Skin of body (tissue), 2 donors: ENCODE data around the gene FALEC. TPM values are rescaled to one million over a fixed set of nuclear protein-coding genes. Genes with fewer than 3 reads are reported as not detected.

Source experiments
- DNase-seq: peaks from one replicate; lab custom pipeline; 2025; lab: John Stamatoyannopoulos, UW
- total RNA-seq: library from RNA; depleted of rRNA; stranded (reverse); fragments of >200 nt; gene quantifications from one replicate; pipeline ENCODE4 v1.2.3, GENCODE V29; 2014

The FALEC gene
- total RNA-seq, 1 donor from 2014 or later, result not detected

DNA sequence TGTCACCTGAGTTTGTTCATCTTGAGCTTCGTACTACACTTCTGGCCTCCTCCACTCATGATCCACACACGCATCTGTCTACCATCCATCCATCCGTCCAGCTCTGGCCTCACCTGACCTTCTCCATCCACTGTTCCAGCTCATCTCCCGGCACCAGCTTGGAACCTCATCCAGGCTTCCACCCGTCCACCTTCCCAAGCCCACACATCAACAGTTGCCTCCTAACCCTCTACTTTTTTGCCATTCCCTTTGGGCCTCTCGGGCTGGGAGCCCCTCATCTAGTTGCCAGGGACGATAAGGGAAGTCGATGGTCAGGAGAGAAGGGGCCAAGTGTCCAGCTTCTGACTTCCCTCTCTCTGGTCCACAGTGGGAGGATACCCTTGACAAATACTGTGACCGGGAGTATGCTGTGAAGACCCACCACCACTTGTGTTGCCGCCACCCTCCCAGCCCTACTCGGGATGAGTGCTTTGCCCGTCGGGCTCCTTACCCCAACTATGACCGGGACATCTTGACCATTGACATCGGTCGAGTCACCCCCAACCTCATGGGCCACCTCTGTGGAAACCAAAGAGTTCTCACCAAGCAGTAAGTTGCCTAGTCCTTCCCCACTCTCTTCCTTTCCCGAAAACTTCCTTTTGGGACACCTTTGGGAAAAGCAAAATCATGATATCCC lies 3.4 kb upstream of the FALEC start:
- DNase-seq, result no peak

DNA sequence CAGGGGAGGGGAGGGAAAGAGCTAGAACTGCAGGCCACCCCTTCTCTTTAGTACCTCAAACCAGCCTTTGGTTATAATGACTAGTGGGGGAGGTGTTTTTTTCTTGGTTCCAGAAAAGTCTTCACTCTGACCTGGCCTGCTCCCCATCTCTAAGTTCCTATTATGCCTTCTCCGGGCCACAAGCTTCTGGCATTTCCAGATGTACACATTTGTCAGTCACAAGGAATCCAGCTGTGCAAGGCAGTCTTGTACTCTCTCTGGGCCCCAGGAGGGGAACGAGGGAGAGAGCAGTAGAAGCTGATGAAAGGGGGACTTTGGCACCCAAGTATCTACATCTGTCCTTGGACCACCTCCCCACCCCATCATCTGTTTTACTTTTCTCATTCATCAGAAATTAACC lies 2.7 kb upstream of the FALEC start:
- no peak for DNase-seq

DNA sequence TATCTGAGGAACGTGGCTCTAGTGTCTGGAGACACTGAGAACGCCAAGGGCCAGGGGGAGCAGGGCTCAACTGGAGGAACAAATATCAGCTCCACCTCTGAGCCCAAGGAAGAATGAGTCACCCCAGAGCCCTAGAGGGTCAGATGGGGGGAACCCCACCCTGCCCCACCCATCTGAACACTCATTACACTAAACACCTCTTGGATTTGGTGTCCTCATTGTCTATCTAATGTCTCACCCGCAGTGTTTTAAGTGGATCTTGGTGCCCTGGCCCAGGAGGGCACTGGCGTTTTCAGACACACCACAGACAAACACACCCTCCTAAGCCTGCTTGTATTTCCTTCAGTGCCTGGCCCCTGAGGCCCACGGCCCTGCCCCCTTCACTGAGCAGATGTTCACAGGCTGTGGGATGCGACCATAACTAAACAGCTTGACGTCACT lies 2.2 kb upstream of the FALEC start:
- peak; percentile 7 for DNase-seq

DNA sequence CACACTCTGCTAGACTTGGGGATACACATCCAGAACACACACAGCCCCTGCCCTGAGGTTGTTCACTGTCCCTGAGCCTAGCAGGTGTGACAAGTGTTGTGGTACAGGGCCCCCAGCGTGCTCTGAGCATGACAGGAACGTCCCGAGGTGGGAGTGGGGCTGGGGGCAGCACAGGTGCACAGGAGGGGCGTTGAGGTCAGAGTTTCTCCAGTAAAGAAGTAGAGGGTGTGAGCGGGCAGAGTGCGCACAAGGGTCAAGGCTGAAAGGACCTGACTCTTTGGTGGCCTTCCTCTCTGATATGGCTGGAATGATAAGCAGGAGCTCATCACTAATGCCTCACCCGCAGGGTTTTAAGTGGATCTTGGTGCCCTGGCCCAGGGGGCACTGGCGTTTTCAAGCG lies 1.3 kb upstream of the FALEC start:
- DNase-seq, result no peak

DNA sequence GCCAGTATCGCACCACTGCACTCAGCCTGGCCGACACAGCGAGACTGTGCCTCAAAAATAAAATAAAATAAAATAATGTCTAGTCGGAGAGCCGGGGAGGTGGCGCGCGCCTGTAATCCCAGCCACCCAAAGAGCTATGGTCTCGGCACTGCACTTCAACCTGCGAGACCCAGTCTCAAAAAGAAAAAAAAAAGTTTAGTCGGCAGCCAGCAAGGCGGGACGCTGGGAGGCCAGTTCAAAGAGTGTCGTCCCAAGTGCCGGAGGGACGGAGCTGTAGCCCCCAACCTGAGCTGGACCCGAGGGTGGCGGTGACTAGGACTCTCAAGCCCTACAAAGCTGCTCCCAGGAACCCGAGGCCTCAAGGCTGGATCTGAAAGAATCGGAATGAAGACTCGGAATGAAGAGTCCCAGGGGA lies 632 bp upstream of the FALEC start:
- no peak for DNase-seq

DNA sequence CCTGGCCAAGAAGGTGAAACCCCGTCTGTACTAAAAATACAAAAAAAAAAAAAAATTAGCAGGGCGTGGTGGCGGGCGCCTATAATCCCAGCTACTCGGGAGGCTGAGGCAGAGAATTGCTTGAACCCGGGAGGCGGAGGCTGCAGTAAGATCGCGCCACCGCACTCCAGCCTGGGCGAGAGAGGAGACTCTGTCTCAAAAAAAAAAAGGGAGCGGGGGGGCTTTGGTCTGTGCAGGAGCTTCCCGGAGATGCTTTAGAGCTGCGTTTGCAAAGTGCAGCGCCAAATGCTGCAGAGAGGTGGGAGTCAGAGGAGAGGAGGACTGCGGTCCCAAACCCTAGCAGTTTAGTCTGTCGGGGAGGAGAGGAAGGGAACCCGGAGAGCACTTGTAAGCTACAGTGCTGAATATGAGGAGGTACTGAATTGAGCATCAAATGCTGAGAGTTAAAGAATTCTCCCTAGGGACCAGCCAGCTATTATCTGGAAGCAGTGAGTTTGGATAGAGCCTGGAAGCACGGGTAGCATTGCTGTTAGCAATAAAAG lies 569 bp downstream of the FALEC start:
- DNase-seq, result no peak

DNA sequence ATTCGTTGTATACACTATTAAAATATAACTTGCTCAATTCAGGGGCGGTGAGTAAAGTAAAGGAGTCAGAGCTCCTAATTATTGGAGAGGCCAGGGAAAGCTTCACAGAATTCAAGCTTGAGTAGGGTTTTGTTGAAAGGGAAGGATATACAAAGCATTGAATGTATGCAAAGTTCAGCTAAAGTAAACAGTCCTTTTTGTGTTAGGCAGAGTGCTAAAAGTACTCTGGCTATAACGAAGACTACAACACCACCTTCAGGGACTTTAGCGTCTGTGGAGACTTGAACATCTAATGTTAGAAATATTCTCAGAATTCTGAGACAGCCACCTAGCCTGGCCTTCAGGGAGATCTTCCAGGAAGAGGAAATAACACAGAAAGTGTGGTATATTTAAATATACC lies 1.1 kb downstream of the FALEC start:
- no peak for DNase-seq

DNA sequence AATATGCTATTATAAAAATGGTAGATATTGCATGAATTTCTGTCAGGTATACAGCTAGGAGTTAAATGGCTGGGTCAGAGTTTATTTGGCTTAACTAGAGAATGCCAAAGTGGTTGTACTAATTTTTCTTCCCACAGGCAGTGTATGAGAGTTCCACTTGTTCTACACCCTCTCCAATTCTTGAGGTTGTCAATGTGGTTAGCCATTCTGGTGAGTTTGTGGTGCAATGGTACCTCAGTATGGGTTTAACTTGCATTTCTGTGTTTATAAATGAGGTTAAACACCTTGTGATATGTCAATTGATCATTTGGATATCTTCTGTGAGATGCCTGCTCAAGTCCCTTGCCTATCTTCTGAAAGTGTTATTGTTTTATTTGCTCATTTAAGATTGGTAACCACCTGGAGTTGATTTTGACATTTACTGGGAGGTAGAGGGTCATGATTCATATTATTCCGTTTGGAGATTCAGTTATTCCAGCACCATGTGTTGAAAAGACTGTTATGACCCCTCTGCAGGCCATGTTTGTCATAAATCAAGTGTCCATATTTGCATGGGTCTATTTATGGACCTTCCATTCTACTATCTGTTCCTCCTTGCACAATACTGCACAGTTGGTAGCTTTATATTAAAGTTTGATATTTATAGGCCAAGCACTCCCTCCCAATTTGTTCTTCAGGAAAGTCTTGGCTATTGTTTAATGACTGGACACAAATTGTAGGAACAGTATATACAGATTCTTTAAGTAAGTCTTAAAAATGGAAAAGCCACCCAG lies 5.8 kb downstream of the FALEC start:
- no peak for DNase-seq

DNA sequence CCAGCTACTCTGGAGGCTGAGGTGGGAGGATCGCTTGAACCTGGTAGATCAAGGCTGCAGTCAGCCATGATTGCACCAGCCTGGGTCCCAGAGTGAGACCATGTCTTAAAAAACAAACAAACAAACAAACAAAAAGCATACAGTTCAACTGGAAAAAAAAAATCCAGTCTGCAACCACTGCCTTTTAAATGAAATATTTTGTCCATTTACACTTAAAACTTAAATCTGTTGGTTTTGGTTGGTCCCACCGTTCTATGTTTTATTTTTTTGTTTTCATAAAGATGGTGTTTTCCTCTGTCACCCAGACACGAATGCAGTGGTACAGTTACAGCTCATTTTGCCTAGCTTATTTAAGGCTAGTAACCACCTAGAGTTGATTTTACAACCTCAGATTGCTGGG lies 9.8 kb downstream of the FALEC start:
- DNase-seq, result no peak

DNA sequence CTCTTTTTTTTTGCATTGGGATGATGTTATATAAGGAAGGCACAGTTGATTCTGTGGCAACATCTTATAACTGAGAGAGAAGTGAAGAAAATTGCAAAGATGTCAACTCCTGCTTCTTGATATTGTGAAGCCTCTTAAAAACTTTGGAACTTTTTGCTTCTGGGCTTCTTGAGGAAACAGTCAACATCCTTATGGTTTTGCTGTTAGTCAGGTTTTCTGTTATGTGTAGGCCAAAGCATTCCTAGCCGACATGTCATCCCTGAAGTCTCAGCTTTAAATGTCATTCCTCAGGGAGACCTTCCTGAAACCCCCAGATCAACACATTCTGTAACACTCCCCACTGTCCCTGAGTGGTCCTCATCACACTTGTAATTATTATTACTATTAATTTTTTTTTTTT lies 12.6 kb downstream of the FALEC start:
- no peak for DNase-seq

DNA sequence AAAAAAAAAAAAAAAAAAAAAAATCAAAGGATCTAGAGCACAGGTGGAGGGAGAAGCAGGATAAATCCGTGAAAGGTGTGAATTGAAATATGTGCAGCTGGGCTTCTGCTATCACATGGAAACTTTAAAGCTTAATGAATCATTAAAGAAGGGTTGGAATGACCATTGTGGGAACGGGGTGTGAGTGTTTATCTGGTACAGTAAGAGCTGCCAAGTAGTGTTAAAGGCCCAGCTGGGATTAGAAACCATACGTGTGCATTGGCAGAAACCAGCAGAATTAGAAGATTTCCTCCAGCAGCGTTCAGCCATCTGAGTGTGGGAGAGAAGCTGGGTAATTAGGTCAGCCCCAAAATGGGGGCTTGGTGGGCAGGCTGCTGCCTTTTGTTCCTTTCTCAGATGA lies 13.5 kb downstream of the FALEC start:
- peak; percentile 22 for DNase-seq

DNA sequence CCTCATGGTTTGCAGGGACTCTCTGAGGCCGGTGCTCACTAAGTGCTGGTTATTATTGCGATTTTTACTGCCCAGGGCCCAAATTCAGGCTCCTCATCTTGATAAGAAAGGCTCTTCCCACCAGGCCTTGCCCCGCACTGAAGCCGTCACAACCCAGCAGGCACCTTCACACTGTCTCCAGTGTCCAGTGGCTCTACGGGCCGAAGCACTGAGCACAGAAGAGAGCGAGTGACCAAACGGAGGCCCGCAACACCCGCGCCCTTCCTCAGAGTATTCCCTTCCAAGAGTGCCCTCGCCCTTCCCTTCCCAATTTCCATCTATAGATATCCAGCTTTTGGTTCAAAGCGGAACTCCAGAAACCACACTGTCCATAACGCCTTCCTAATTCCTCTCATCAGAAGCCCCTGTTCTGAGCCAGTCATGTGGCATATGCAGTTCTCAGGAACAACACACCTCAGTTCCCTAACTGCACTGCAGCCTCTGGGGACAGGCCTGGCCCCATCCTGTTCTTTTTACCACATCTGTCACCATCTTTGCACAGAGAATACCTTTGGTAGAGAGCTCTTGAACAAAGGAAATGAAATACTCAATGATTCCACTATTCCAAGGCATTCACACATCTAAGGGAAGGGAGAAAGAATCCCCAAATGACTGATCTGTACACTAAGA lies 15.1 kb downstream of the FALEC start:
- no peak for DNase-seq

DNA sequence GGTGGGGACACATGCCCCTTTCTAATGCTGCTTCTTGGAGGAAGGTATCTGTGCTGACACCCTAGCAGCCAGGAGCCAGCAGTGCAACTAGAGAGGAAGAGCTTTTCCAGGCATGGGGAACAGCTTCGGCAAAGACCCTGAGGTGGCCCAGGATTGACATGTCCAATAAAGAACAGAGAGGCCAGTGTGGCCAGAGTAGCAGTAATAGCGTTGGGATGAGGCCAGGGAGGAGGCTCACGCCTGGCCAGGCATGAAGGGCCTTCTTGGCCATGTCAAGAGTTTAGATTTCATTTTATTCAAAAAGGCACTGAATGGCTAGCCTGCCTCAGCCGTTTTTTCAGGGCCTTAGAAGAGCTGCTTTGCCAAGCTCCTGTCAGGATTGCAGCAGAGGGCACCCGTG lies 17.3 kb downstream of the FALEC start:
- DNase-seq, result no peak

DNA sequence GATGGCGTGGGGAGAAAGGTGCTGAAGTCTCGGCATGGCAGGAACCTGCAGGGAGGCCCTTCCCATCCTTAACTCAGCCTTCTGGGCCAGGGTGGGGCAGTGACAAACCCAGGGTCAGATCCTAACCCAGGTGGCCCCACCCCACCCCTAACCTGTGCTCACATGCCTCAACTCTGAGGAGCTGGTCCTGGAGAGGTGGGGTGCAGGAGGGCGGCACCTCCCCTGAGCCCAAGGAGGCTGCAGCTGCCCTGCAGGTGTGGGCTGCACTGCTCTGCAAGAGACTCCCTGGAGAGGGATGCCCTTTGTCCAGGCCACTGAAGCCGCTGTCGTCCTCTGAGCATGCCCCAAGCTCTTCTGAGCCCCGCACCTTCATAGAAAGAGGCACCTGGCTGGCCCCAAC lies 18.4 kb downstream of the FALEC start:
- DNase-seq, result no peak

DNA sequence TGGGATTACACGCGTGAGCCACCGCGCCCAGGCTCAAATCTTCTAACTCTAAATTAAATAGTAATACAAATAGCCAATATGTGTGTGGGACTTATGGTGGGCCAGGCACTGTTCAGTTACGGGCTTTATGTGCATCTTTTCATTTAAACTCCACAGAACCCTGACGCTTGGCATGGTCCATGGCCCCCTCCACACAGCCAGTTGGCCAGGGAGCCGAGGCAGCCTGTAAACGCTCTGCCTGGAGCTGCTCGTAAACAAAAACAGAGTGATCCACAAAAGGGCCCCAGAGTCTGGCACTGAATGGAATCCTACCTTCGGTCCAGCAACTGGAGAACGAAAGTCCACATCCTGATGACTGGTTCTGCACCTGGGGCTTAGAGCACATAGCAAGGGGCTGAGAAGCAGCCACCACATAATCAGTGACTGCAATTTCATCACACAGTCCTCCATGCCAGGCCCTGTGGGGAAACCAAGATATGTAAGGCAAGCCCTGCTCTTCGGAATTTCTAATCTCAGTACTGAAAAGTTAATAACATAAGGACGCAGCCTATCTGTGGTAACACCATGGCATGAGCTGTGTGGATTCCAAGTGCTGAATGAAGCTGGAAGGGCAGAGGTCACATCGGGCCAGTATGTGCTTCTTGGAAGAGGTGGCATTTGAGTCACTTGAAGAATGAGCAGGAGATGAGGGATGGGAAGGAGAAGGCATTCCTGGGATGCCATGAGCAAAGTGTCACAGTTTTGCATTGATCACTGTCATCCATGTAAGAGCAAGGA lies 20.1 kb downstream of the FALEC start:
- no peak for DNase-seq

DNA sequence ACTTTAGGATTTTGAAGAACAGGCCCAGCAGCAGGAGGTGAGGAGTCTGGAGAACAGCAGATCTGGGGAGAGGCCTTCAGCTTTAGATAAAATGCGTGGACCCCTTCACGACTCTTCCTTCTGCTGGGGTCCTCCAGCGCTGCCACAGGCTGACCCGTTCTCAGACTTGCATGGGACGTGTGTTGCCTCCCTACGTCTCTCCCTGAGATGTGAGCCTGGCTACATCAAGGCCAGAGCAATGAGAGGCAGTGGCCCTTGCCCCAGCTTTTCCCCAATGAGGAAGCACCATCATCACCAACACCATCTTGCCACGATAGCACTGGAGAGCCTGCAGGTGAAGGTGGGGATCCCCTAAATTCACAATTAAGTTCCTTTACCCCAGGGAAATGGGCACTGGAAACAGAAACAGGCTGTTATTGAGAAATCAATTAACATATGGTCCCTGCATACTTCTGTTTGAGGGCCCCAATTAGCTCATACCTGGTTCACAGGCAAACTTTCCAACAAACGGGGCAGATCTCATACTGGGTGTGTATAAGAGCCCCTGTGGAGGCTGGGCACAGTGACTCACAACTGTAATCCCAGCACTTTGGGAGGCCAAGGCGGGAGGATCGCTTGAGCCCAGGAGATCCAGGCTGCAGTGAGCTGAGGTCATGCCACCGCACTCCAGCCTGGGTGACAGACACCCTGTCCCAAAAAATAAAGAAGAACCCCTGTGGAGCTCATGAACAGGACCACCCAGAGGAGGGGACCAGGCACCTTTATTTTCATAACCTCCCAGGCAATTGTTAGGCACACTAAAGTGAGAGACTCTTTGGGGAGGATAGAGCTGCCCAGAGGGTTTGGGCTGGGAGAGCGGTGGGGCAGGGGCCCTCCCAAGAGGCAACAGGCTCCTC lies 21.5 kb downstream of the FALEC start:
- DNase-seq, result no peak

DNA sequence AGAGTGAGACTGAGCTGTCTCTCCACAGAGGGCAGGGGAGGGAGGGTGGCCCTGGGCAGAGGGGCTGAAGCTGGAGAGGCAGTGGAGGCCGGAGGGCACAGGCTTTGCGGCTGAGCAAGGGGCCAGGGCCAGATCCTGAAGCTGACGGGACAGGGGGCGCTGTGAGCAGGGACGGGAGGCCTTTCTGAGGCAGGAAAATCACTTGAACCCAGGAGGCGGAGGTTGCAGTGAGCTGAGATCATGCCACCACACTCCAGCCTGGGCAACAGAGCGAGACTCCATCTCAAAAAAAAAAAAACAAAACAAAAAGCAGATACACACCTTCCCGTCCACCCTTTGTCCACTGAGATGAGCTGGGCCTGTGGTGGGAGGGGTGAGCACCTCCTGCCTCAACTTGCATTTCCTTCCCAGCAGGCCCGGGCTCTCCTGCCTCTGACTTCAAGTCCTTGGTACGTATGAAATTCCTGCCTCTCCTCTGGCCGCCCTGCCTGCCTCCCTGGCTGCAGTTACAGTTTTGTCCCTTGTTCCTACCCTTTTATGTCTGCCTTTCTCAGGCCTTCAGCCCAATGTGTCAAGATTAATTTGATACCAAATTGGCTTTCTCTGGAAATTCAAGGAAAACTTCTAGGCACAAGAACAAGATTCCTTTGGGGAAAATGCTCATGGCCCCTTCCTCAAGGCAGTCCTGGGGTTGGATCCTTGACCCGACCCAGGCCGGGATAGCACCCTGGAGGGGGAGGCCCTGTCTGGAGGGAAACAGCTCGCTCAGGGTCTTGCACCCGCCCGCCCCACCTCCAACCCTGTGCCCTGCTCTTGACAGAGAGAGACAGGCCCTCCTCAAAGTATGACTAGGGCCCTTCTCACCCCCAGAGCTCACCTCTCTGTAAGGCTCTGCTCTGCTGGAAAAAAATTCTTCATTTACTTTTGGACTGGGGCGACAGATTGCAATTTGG lies 22.5 kb downstream of the FALEC start:
- peak; percentile 29 for DNase-seq

DNA sequence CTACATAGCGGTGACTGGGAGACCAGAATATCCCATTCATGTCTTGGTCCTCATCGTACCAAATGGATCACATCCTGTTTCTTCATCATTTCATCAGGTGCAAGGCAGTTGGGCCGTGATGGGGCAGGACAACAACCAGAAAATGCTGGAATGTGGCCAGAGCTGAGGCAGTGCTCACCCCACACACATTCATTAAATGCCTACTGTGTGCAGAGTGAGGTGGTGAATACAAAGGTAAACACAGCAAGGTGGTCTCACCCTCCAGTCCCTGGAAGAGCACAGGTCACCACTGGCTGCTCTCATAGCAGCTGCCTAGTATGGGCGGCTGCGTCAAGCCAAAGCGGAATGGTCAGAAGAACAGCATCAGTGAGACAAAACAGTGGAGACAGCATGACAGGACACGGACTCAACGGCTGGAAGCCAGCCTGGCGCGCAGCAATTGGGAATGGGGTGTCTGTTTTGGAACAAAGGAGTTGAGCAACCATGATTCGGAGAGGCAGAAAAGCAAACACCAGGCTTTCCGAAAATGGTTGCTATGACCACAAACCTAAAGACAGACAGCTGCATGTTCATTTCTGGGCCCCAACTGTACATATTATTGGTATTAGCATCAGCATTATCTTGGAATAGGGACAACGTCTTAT lies 28.1 kb downstream of the FALEC start:
- DNase-seq, result peak; percentile 87

DNA sequence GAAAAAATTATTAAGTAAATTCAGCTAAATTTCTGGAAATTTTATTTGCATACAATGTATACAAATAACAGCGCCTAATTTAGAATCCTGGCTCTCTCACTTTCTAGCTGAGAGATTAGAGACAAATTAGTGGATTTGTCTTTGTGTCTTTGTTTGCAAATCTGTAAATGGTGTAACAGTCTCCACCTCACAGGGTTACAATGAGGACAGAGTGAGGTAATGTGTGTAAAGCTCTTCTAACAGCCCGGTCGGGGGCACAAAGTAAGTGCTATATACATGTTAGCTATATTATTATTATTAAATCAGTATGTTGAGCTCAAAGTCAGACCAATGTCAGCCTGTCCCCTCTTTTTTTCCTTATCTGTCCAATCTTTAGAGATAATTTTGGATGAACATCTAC lies 28.7 kb downstream of the FALEC start:
- peak; percentile 86 for DNase-seq
